Transverse colon (tissue), 4 donors: ENCODE data around the gene CELSR2. TPM values are rescaled to one million over a fixed set of nuclear protein-coding genes. Genes with fewer than 3 reads are reported as not detected.
"Not testable (repeated sequence)": the region's sequence is repeated elsewhere in the genome, so short reads cannot be mapped to it uniquely, and the experiment has no call there.

ENCODE experiments used
- DNase-seq: peaks from one replicate; pipeline ENCODE4 v3.0.0-alpha.2; 2019
- H3K27ac ChIP-seq, 4 donors: fragments of 200-600 bp; sonication (generic); 2 replicates each; pipeline ENCODE4 v1.5.1; 2016 to 2018; ENCODE audit warnings: inconsistent platforms in 4 of 4
- H3K27me3 ChIP-seq: fragments of 200-600 bp; sonication (generic); 2 replicates; pipeline ENCODE4 v1.5.1; 2017; ENCODE audit warnings: inconsistent platforms
- H3K36me3 ChIP-seq, 4 donors: fragments of 200-600 bp; sonication (generic); 2 replicates each; pipeline ENCODE4 v1.5.1; 2017 to 2019; ENCODE audit warnings: inconsistent platforms in 4 of 4
- H3K4me1 ChIP-seq, 4 donors: fragments of 200-600 bp; sonication (generic); 2 replicates each; pipeline ENCODE4 v1.5.1; 2017 to 2020; ENCODE audit warnings: inconsistent platforms in 4 of 4
- H3K4me3 ChIP-seq, 4 donors: fragments of 200-600 bp; sonication (generic); 1 replicate in 1 of 4; 2 replicates in 3 of 4; pipeline versions ENCODE4 v1.5.1 to v1.6.1; 2017 to 2019; ENCODE audit warnings: inconsistent platforms in 4 of 4
- H3K9me3 ChIP-seq, 2 donors: fragments of 200-600 bp; sonication (generic); 2 replicates each; pipeline ENCODE4 v1.5.1; 2017 to 2019; ENCODE audit warnings: inconsistent platforms in 2 of 2
- CTCF ChIP-seq, 5 experiments: fragments of 200-600 bp in 3 of 5; fragments of 450-650 bp in 2 of 5; sonication (generic) in 3 of 5; IDR thresholded peaks; 1 replicate in 2 of 5; 2 replicates in 3 of 5; pipeline ENCODE4 v1.5.1; 2016 to 2017; ENCODE audit warnings: antibody characterized with exemption in 5 of 5, inconsistent platforms in 3 of 5, mild to moderate bottlenecking in 2 of 5, moderate library complexity in 1 of 5
- EP300 ChIP-seq: sonication (generic); formaldehyde crosslinking; IDR thresholded peaks from one replicate; pipeline ENCODE4 v1.6.1; 2017; ENCODE audit warnings: antibody characterized with exemption, low read depth
- POLR2A ChIP-seq: fragments of 450-650 bp; IDR thresholded peaks from one replicate; pipeline ENCODE4 v1.6.1; 2016; ENCODE audit warnings: antibody characterized with exemption, mild to moderate bottlenecking, moderate library complexity
- POLR2AphosphoS5 ChIP-seq, 3 donors: sonication (generic); formaldehyde crosslinking; IDR thresholded peaks; one replicate each; pipeline ENCODE4 v1.6.1; 2016; ENCODE audit warnings: antibody characterized with exemption in 3 of 3
- WGBS, 2 donors: methylation state at CpG; one replicate each; pipeline ENCODE4 v1.1.5; 2018; ENCODE audit warnings: low coverage in 1 of 2; 5-methylcytosine and 5-hydroxymethylcytosine counted together
- in situ Hi-C, 4 donors: fragments of 200-750 bp; cut with MboI; loops; one replicate each; pipeline versions ENCODE4 v1.15.0 to v1.15.1; 2017; ENCODE audit warnings: low sequenced_read_pairs in 3 of 4, low pct_ligation_motif_present in 1 of 4, low pct_unique_long_range_greater_than_20kb in 1 of 4
- intact Hi-C: fragments of 100-400 bp; cut with DNase I; formaldehyde crosslinking; loops from one replicate; pipeline ENCODE4 v1.15.1; 2023; ENCODE audit warnings: low total_unique reads
- total RNA-seq, 4 donors: library from RNA; depleted of rRNA; stranded (reverse); fragments of >200 nt; gene quantifications; one replicate each; pipeline ENCODE4 v1.1.0, GENCODE V29; 2016

CELSR2 gene
- total RNA-seq, 4 donors from 2014 or later, result 1.8 to 3.7 (median 3.2) TPM

- Histone ChIP-seq H3K9me3 (no peaks in the 10 kb centered on the region), H3K4me1 (peaks cover 0 to 8% (median 4%) of the 10 kb centered on the region in 4 donors), H3K27ac (peak overlapping the region in 2 of 4 donors; percentile 7 to 45), H3K36me3 (no peaks in the 10 kb centered on the region), H3K27me3 (peaks cover 2% of the 10 kb centered on the region), H3K4me3 (no peak overlapping the region)
- intact Hi-C loops (no loop called here), in situ Hi-C loops (loop anchor here in 1 of 4 donors (25.0 kb wide), 1 partner anchor 113 kb away; no protein-coding TSS in a partner anchor)
- no peak for DNase-seq
- no peak for TF ChIP-seq POLR2A
- no peak for TF ChIP-seq EP300
- TF ChIP-seq CTCF (IDR thresholded peaks at IDR 0.05), result no peak
- TF ChIP-seq POLR2AphosphoS5 (IDR thresholded peaks at IDR 0.05), result no peak
- WGBS, 2 donors, result 75 to 90% methylated on average over 2 to 20 of the region's 20 CpGs
Observed at GRCh38 chr1:109299558-109300343, 50.4 kb downstream of the CELSR2 start.

GRCh38 chr1:109300650-109301151 lies 51.4 kb downstream of the CELSR2 start:
- DNase-seq, result no peak
- Histone ChIP-seq H3K27me3 (peaks cover 2% of the 10 kb centered on the region), H3K27ac (no peak overlapping the region), H3K36me3 (no peaks in the 10 kb centered on the region), H3K4me1 (peaks cover 0 to 8% (median 4%) of the 10 kb centered on the region in 4 donors), H3K4me3 (no peak overlapping the region), H3K9me3 (no peaks in the 10 kb centered on the region)
- in situ Hi-C loops (no loop called here), intact Hi-C loops (no loop called here)
- WGBS, 2 donors, result 58 to 87% methylated on average over 7 to 16 of the region's 16 CpGs
- TF ChIP-seq EP300 (no peak), POLR2A (no peak), CTCF (IDR thresholded peaks at IDR 0.05) (no peak), POLR2AphosphoS5 (IDR thresholded peaks at IDR 0.05) (no peak)

- Histone ChIP-seq H3K4me1 (peaks cover 0 to 8% (median 4%) of the 10 kb centered on the region in 4 donors), H3K9me3 (no peaks in the 10 kb centered on the region), H3K36me3 (no peaks in the 10 kb centered on the region), H3K4me3 (no peak overlapping the region), H3K27me3 (no peaks in the 10 kb centered on the region), H3K27ac (no peak overlapping the region)
- WGBS, 2 donors, result 63 to 75% methylated on average over 3 to 5 of the region's 5 CpGs
- intact Hi-C loops (no loop called here), in situ Hi-C loops (no loop called here)
- TF ChIP-seq EP300, result no peak
- TF ChIP-seq POLR2AphosphoS5 (IDR thresholded peaks at IDR 0.05), result no peak
- no peak for TF ChIP-seq POLR2A
- no peak for TF ChIP-seq CTCF (IDR thresholded peaks at IDR 0.05)
- DNase-seq, result no peak
Observed at GRCh38 chr1:109301874-109302273, 52.5 kb downstream of the CELSR2 start.

GRCh38 chr1:109304226-109304920 lies 55.0 kb downstream of the CELSR2 start:
- Histone ChIP-seq H3K36me3 (no peaks in the 10 kb centered on the region), H3K4me3 (no peak overlapping the region), H3K27me3 (no peaks in the 10 kb centered on the region), H3K27ac (no peak overlapping the region), H3K4me1 (peaks cover 0 to 3% (median 0%) of the 10 kb centered on the region in 4 donors), H3K9me3 (no peaks in the 10 kb centered on the region)
- 69 to 79% methylated on average over 3 to 8 of the region's 8 CpGs for WGBS, 2 donors
- intact Hi-C loops, result no loop called here
- in situ Hi-C loops, result no loop called here
- DNase-seq, result no peak
- no peak for TF ChIP-seq EP300
- no peak for TF ChIP-seq POLR2A
- TF ChIP-seq CTCF (IDR thresholded peaks at IDR 0.05), result no peak
- TF ChIP-seq POLR2AphosphoS5 (IDR thresholded peaks at IDR 0.05), result no peak

- in situ Hi-C loops, H3K27ac ChIP-seq, H3K36me3 ChIP-seq, H3K4me3 ChIP-seq, H3K9me3 ChIP-seq, DNase-seq, H3K27me3 ChIP-seq, intact Hi-C loops, H3K4me1 ChIP-seq: not testable (repeated sequence)
- WGBS, 2 donors, result 53 to 70% methylated on average over 8 to 10 of the region's 10 CpGs
Observed at GRCh38 chr1:109305991-109306390, 56.7 kb downstream of the CELSR2 start.
